22Rv1 (cell line): ENCODE results near the gene SPOCK2.

Source experiments
- CTCF ChIP-seq: fragments of 450-650 bp; IDR thresholded peaks from 2 replicates; pipeline ENCODE4 v1.5.1; 2017; ENCODE audit warnings: mild to moderate bottlenecking
- ZFX ChIP-seq: fragments of 450-650 bp; IDR thresholded peaks from 2 replicates; pipeline ENCODE4 v1.6.1; 2017; ENCODE audit warnings: antibody characterized with exemption, borderline replicate concordance

GRCh38 chr10:72082856-72083789, 5.2 kb downstream of the SPOCK2 start:
- TF ChIP-seq CTCF (no peak), ZFX (no peak)
